HCT116 (cell line): ENCODE data around the gene C1orf105. TPM values are rescaled to one million over a fixed set of nuclear protein-coding genes. Genes with fewer than 3 reads are reported as not detected.

Source experiments
- ATAC-seq: fragments of 200-7000 bp; cut with Tn5 transposase; 2 replicates; pipeline ENCODE4 v1.9.1; 2020; ENCODE audit warnings: mild to moderate bottlenecking, moderate library complexity
- BruUV-seq: library from RNA; stranded (reverse); fragments of 400-500 nt; replicated peaks from 2 replicates; lab custom pipeline; 2021; lab: Mats Ljungman, UMichigan
- CTCF ChIA-PET: fragments of 300-600 bp; sonication (Branson Sonifier 250); formaldehyde crosslinking; loops from one replicate; lab custom pipeline; 2021; ENCODE audit warnings: antibody characterized with exemption; lab: Charles Lee
- POLR2A ChIA-PET: fragments of 300-600, 350-600 bp; sonication (Branson Sonifier 250); formaldehyde crosslinking; loops from one replicate; lab custom pipeline; 2021; ENCODE audit warnings: antibody characterized with exemption; lab: Charles Lee
- RAD21 ChIA-PET, 2 experiments: fragments of 300-600 bp; sonication (Branson Sonifier 250); formaldehyde crosslinking; loops; one replicate each; lab custom pipeline; 2023; ENCODE audit warnings: low total read pairs in 2 of 2; ENCODE audit not compliant: uncharacterized antibody in 2 of 2, unreplicated experiment in 2 of 2, low non-redundant PET in 1 of 2; lab: Charles Lee
- DNase-seq: peaks from one replicate; pipeline ENCODE4 v3.0.0-alpha.2; 2010; ENCODE audit warnings: low read depth, low spot score
- H2AFZ ChIP-seq: fragments of 200-600 bp; shearing (Covaris generic), sonication (generic); 2 replicates; pipeline ENCODE4 v1.6.1; 2017; ENCODE audit warnings: low read depth, mixed run types, mixed read lengths, antibody characterized with exemption, low read length; ENCODE audit not compliant: poor library complexity, severe bottlenecking
- H3K27ac ChIP-seq: 2 replicates; pipeline ENCODE4 v1.5.1; 2012; ENCODE audit warnings: low read depth, low read length
- H3K27me3 ChIP-seq: fragments of 200-600 bp; sonication (generic); 2 replicates; pipeline ENCODE4 v1.6.1; 2016; ENCODE audit warnings: mixed run types, low read length, mixed read lengths; ENCODE audit not compliant: insufficient read depth
- H3K36me3 ChIP-seq, 2 experiments: fragments of 200-500 bp in 1 of 2; fragments of 200-600 bp in 1 of 2; sonication (Bioruptor generic) in 1 of 2; sonication (generic) in 1 of 2; 2 replicates each; pipeline versions ENCODE4 v1.5.1 to v1.6.1; 2014 to 2016; ENCODE audit warnings: low read length in 2 of 2, inconsistent platforms in 1 of 2, mixed read lengths in 1 of 2, mixed run types in 1 of 2; ENCODE audit not compliant: insufficient read depth in 2 of 2, control insufficient read depth in 1 of 2
- H3K4me1 ChIP-seq, 2 experiments: fragments of 200-600 bp in 1 of 2; sonication (generic) in 1 of 2; 2 replicates each; pipeline versions ENCODE4 v1.5.1 to v1.6.1; 2012 to 2017; ENCODE audit warnings: low read length in 2 of 2, inconsistent platforms in 1 of 2, mild to moderate bottlenecking in 1 of 2, mixed read lengths in 1 of 2, mixed run types in 1 of 2, moderate library complexity in 1 of 2; ENCODE audit not compliant: insufficient read depth in 2 of 2, control insufficient read depth in 1 of 2
- H3K4me2 ChIP-seq: fragments of 200-600 bp; sonication (generic); 2 replicates; pipeline ENCODE4 v1.6.1; 2017; ENCODE audit warnings: mixed run types, low read length, mixed read lengths
- H3K4me3 ChIP-seq, 2 experiments: fragments of 200-600 bp in 1 of 2; sonication (generic) in 1 of 2; replicated peaks in 1 of 2; 2 replicates each; pipeline ENCODE4 v1.5.1; 2011 to 2016; ENCODE audit warnings: low read length in 2 of 2, control low read depth in 1 of 2, low read depth in 1 of 2, mild to moderate bottlenecking in 1 of 2, mixed read lengths in 1 of 2, mixed run types in 1 of 2
- H3K79me2 ChIP-seq: fragments of 200-600 bp; sonication (generic); 2 replicates; pipeline ENCODE4 v1.6.1; 2017; ENCODE audit warnings: mild to moderate bottlenecking, mixed run types, low read length, moderate library complexity, mixed read lengths; ENCODE audit not compliant: insufficient read depth
- H3K9ac ChIP-seq: fragments of 200-600 bp; sonication (generic); 2 replicates; pipeline ENCODE4 v1.6.1; 2016; ENCODE audit warnings: low read length, mixed read lengths
- H3K9me2 ChIP-seq: fragments of 200-600 bp; sonication (generic), shearing (Covaris generic); 2 replicates; pipeline ENCODE4 v1.6.1; 2017; ENCODE audit warnings: mixed run types, mild to moderate bottlenecking, moderate library complexity; ENCODE audit not compliant: insufficient read depth
- H3K9me3 ChIP-seq, 2 experiments: fragments of 200-500 bp in 1 of 2; fragments of 200-600 bp in 1 of 2; sonication (Bioruptor generic) in 1 of 2; sonication (generic) in 1 of 2; 2 replicates each; pipeline ENCODE4 v1.6.1; 2014 to 2017; ENCODE audit warnings: low read length in 2 of 2, mixed read lengths in 2 of 2, inconsistent platforms in 1 of 2, low read depth in 1 of 2, mild to moderate bottlenecking in 1 of 2, mixed run types in 1 of 2, moderate library complexity in 1 of 2; ENCODE audit not compliant: control insufficient read depth in 1 of 2, insufficient read depth in 1 of 2
- H4K20me1 ChIP-seq: fragments of 200-600 bp; sonication (generic), shearing (Covaris generic); 2 replicates; pipeline ENCODE4 v1.6.1; 2017; ENCODE audit warnings: mixed run types, mild to moderate bottlenecking, moderate library complexity; ENCODE audit not compliant: insufficient read depth
- CBX3 ChIP-seq: IDR thresholded peaks from 2 replicates; pipeline ENCODE4 v1.6.1; 2012; ENCODE audit warnings: low read depth
- CEBPB ChIP-seq: IDR thresholded peaks from 2 replicates; pipeline ENCODE4 v1.6.1; 2012; ENCODE audit warnings: low read depth
- EGR1 ChIP-seq: IDR thresholded peaks from 2 replicates; pipeline ENCODE4 v1.6.1; 2012; ENCODE audit warnings: low read depth
- EZH2phosphoT487 ChIP-seq: fragments of 200-600 bp; IDR thresholded peaks from 2 replicates; pipeline ENCODE4 v1.6.1; 2018; ENCODE audit warnings: antibody characterized with exemption, borderline replicate concordance
- FOSL1 ChIP-seq: IDR thresholded peaks from 2 replicates; pipeline ENCODE4 v1.6.1; 2012; ENCODE audit warnings: low read depth
- JUND ChIP-seq: IDR thresholded peaks from 2 replicates; pipeline ENCODE4 v1.6.1; 2012
- POLR2A ChIP-seq: IDR thresholded peaks from 2 replicates; pipeline ENCODE4 v1.7.0; 2011; ENCODE audit warnings: borderline replicate concordance; ENCODE audit not compliant: insufficient read depth, insufficient read length; ENCODE audit errors: extremely low read depth
- SP1 ChIP-seq: IDR thresholded peaks from 2 replicates; pipeline ENCODE4 v1.6.1; 2012; ENCODE audit warnings: low read depth
- SRF ChIP-seq: IDR thresholded peaks from 2 replicates; pipeline ENCODE4 v1.6.1; 2012; ENCODE audit warnings: low read depth
- ZNF274 ChIP-seq: fragments of 200-500 bp; sonication (Bioruptor generic); IDR thresholded peaks from 2 replicates; pipeline ENCODE4 v1.6.1; 2014; ENCODE audit warnings: mild to moderate bottlenecking, low read depth, low read length, inconsistent platforms
- intact Hi-C: fragments of 100-400 bp; cut with micrococcal nuclease; formaldehyde crosslinking; loops from 2 replicates; pipeline ENCODE4 v1.10.0; 2022
- total RNA-seq: library from RNA; stranded (reverse); gene quantifications from one replicate; pipeline ENCODE4 v1.2.1, GENCODE V29; 2021; ENCODE audit not compliant: unreplicated experiment
- TF ChIP-seq, protein P1 (sequence below), 3 experiments: fragments of 200-600 bp in 1 of 3; sonication (generic) in 1 of 3; IDR thresholded peaks in 2 of 3; conservative IDR thresholded peaks in 1 of 3; 2 replicates each; pipeline ENCODE4 v1.5.1; 2012 to 2017; ENCODE audit warnings: low read depth in 2 of 3, low read length in 2 of 3, antibody characterized with exemption in 1 of 3, borderline replicate concordance in 1 of 3, control low read depth in 1 of 3, mild to moderate bottlenecking in 1 of 3, mixed read lengths in 1 of 3, mixed run types in 1 of 3, moderate library complexity in 1 of 3; ENCODE audit not compliant: insufficient read depth in 1 of 3
- TF ChIP-seq, protein P2 (sequence below): IDR thresholded peaks from 2 replicates; pipeline ENCODE4 v1.6.1; 2012
- TF ChIP-seq, protein P3 (sequence below): IDR thresholded peaks from 2 replicates; pipeline ENCODE4 v1.6.1; 2011; ENCODE audit warnings: mild to moderate bottlenecking, low read length, moderate library complexity; ENCODE audit not compliant: insufficient replicate concordance; ENCODE audit errors: extremely low read depth

C1orf105 gene
- total RNA-seq, 1 experiment from 2014 or later, result not detected

DNA sequence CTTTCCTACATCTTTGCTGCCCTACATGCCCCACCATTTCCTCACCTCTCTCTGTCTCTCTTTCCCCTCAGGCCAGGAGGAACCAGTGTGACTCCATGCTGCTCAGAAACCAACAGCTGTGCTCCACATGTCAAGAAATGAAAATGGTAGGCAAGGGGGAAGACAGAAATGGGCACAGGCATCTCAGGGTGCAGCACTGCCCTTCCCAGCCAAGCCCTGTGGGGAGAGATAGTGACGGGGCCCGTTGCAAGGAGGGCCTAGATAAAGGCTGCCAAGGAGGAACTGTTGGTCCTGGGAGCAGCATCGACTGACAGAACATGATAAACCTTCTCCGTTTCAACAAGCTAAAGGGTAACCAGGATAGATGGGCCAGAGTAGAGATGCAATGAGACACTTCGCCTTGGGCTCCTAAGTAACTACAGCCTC lies 35.9 kb downstream of the C1orf105 start:
- Histone ChIP-seq H2AFZ (no peak overlapping the region), H3K79me2 (no peaks in the 10 kb centered on the region), H3K27ac (no peak overlapping the region), H3K9me2 (no peaks in the 10 kb centered on the region), H3K9ac (no peak overlapping the region), H3K4me3 (no peak overlapping the region), H3K4me1 (0 out of 4 replicates have a peak, but pooled peaks cover 0 to under 1% of the 10 kb centered on the region in 2 experiments), H3K36me3 (no peaks in the 10 kb centered on the region), H3K9me3 (no peaks in the 10 kb centered on the region), H3K27me3 (no peaks in the 10 kb centered on the region), H3K4me2 (no peak overlapping the region), H4K20me1 (no peaks in the 10 kb centered on the region)
- RAD21 ChIA-PET, result no interaction called here
- TF ChIP-seq, protein P1, sequence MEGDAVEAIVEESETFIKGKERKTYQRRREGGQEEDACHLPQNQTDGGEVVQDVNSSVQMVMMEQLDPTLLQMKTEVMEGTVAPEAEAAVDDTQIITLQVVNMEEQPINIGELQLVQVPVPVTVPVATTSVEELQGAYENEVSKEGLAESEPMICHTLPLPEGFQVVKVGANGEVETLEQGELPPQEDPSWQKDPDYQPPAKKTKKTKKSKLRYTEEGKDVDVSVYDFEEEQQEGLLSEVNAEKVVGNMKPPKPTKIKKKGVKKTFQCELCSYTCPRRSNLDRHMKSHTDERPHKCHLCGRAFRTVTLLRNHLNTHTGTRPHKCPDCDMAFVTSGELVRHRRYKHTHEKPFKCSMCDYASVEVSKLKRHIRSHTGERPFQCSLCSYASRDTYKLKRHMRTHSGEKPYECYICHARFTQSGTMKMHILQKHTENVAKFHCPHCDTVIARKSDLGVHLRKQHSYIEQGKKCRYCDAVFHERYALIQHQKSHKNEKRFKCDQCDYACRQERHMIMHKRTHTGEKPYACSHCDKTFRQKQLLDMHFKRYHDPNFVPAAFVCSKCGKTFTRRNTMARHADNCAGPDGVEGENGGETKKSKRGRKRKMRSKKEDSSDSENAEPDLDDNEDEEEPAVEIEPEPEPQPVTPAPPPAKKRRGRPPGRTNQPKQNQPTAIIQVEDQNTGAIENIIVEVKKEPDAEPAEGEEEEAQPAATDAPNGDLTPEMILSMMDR (IDR thresholded peaks at IDR 0.05 in 2 of 3, conservative IDR thresholded peaks at IDR 0.05 in 1 of 3; ENCODE audit: borderline replicate concordance in 1 of 3, insufficient read depth in 1 of 3, low read depth in 2 of 3, low read length in 2 of 3), result no peak
- TF ChIP-seq, protein P2, sequence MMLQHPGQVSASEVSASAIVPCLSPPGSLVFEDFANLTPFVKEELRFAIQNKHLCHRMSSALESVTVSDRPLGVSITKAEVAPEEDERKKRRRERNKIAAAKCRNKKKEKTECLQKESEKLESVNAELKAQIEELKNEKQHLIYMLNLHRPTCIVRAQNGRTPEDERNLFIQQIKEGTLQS, result 0 out of 2 replicates have a peak, but pooled peaks have one; percentile 14
- BruUV-seq, result no TSS peak
- DNase-seq, result no peak
- no peak for ATAC-seq
- POLR2A ChIA-PET, result no interaction called here
- CTCF ChIA-PET, result no interaction called here
- intact Hi-C loops, result no loop called here

DNA sequence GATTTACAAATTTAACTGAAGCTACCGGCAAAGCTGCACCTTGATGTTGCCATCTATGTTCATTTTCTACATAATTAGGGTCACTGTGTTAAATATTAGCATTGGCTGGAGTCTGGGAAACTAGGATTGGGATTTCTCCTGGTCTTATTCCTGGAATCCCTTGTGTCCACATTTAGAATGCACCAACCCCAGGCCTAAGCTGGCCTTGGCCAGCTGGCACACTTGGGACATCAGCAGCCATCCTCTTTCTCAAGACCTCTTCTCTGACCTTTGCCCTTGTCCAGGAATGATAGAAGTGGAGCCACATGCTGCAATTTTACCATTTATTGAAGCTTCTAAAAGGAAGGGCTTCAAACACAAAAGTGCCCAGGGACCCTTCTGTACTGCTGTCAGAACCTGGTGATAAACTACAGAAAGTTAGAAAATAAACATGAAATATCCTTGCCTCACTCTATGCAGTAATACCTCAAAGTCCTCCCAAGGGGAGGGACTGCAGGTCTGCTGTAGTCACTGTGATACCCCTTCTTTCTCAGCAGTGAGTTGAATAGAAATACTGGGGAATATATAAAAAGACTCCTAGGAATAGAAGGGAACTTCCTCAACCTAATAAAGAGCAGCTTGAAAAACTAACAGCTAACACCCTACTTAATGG lies 37.1 kb downstream of the C1orf105 start:
- ChIA-PET POLR2A (no interaction called here), CTCF (no interaction called here), RAD21 (no interaction called here)
- no TSS peak for BruUV-seq
- H3K4me2 ChIP-seq, result no peak overlapping the region
- H3K79me2 ChIP-seq, result no peaks in the 10 kb centered on the region
- intact Hi-C loops, result no loop called here
- no peak overlapping the region for H3K9ac ChIP-seq
- no peaks in the 10 kb centered on the region for H3K36me3 ChIP-seq
- H4K20me1 ChIP-seq, result no peaks in the 10 kb centered on the region
- H3K4me3 ChIP-seq, result no peak overlapping the region
- H3K9me3 ChIP-seq, result no peaks in the 10 kb centered on the region
- DNase-seq, result no peak
- no peaks in the 10 kb centered on the region for H3K27me3 ChIP-seq
- no peak overlapping the region for H3K27ac ChIP-seq
- H2AFZ ChIP-seq, result no peak overlapping the region
- no peaks in the 10 kb centered on the region for H3K4me1 ChIP-seq
- no peak for ATAC-seq
- no peaks in the 10 kb centered on the region for H3K9me2 ChIP-seq
- TF ChIP-seq, protein P3, sequence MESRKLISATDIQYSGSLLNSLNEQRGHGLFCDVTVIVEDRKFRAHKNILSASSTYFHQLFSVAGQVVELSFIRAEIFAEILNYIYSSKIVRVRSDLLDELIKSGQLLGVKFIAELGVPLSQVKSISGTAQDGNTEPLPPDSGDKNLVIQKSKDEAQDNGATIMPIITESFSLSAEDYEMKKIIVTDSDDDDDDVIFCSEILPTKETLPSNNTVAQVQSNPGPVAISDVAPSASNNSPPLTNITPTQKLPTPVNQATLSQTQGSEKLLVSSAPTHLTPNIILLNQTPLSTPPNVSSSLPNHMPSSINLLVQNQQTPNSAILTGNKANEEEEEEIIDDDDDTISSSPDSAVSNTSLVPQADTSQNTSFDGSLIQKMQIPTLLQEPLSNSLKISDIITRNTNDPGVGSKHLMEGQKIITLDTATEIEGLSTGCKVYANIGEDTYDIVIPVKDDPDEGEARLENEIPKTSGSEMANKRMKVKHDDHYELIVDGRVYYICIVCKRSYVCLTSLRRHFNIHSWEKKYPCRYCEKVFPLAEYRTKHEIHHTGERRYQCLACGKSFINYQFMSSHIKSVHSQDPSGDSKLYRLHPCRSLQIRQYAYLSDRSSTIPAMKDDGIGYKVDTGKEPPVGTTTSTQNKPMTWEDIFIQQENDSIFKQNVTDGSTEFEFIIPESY, result no peak
- TF ChIP-seq CEBPB (no peak), CBX3 (no peak), EGR1 (no peak), SP1 (no peak), FOSL1 (no peak), ZNF274 (no peak), SRF (no peak), EZH2phosphoT487 (no peak), JUND (no peak), POLR2A (no peak)
- TF ChIP-seq, protein P2, result no peak
